Left kidney (tissue), 2 donors: ENCODE results near the gene PFKFB4. TPM values are rescaled to one million over a fixed set of nuclear protein-coding genes. Genes with fewer than 3 reads are reported as not detected.
A peak's percentile ranks its signal among the peaks of the same experiment; 100 is the strongest.
"Not testable (repeated sequence)": the region's sequence is repeated elsewhere in the genome, so short reads cannot be mapped to it uniquely, and the experiment has no call there.

Experiments
- DNase-seq: peaks from one replicate; pipeline ENCODE4 v3.0.0-alpha.2; 2013
- polyA plus RNA-seq: library from polyadenylated mRNA; unstranded; fragments of 120-200 nt; gene quantifications from one replicate; pipeline ENCODE4 v1.2.1, GENCODE V29; 2013; ENCODE audit not compliant: insufficient read length

Gene PFKFB4
- polyA plus RNA-seq, 1 donor, result 4.3 TPM

- no peak for DNase-seq
These were observed 4.0 kb upstream of the PFKFB4 start for GRCh38 chr3:48560648-48561018.

GRCh38 chr3:48558493-48559134 is 2.0 kb upstream of the PFKFB4 start:
- no peak for DNase-seq

GRCh38 chr3:48555949-48556795 is 431 bp downstream of the PFKFB4 start:
- DNase-seq, result no peak

GRCh38 chr3:48555231-48555948 is 1.2 kb downstream of the PFKFB4 start:
- DNase-seq, result no peak

GRCh38 chr3:48553886-48554845 is 2.4 kb downstream of the PFKFB4 start:
- DNase-seq, result no peak

GRCh38 chr3:48553361-48553760 is 3.2 kb downstream of the PFKFB4 start:
- DNase-seq, result no peak

GRCh38 chr3:48552111-48552951 is 4.3 kb downstream of the PFKFB4 start:
- no peak for DNase-seq

GRCh38 chr3:48551651-48552050 is 5.0 kb downstream of the PFKFB4 start:
- not testable (repeated sequence) for DNase-seq

- peak; percentile 77 for DNase-seq
These were observed 7.6 kb downstream of the PFKFB4 start for GRCh38 chr3:48548729-48549705.

GRCh38 chr3:48548126-48548525 is 8.5 kb downstream of the PFKFB4 start:
- no peak for DNase-seq

- no peak for DNase-seq
These were observed 10.3 kb downstream of the PFKFB4 start for GRCh38 chr3:48546203-48546829.

- DNase-seq, result no peak
These were observed 12.5 kb downstream of the PFKFB4 start for GRCh38 chr3:48544141-48544540.

GRCh38 chr3:48543271-48543866 is 13.2 kb downstream of the PFKFB4 start:
- DNase-seq, result no peak

GRCh38 chr3:48538451-48538850 is 18.2 kb downstream of the PFKFB4 start:
- DNase-seq, result no peak

GRCh38 chr3:48536785-48537184 is 19.8 kb downstream of the PFKFB4 start:
- no peak for DNase-seq

GRCh38 chr3:48536116-48536515 is 20.5 kb downstream of the PFKFB4 start:
- DNase-seq, result no peak

- DNase-seq, result no peak
These were observed 21.0 kb downstream of the PFKFB4 start for GRCh38 chr3:48535578-48535977.

GRCh38 chr3:48532977-48533337 is 23.6 kb downstream of the PFKFB4 start:
- no peak for DNase-seq
